Adipocyte (in vitro differentiated cells): ENCODE data around the gene TENM4.

Experiments
- DNase-seq: peaks from one replicate; pipeline ENCODE4 v3.0.0-alpha.2; 2015; ENCODE audit warnings: low read depth
- H3K27me3 ChIP-seq: replicated peaks from 2 replicates; pipeline ENCODE4 v1.7.0; 2013; ENCODE audit warnings: mild to moderate bottlenecking, low read length, moderate library complexity; ENCODE audit not compliant: control insufficient read depth, insufficient read depth
- H3K36me3 ChIP-seq: 2 replicates; pipeline ENCODE4 v1.7.0; 2013; ENCODE audit warnings: low read length, mild to moderate bottlenecking, moderate library complexity; ENCODE audit not compliant: control insufficient read depth, insufficient read depth, severe bottlenecking
- H3K4me1 ChIP-seq: 2 replicates; pipeline ENCODE4 v1.7.0; 2013; ENCODE audit warnings: mild to moderate bottlenecking, low read length, moderate library complexity; ENCODE audit not compliant: control insufficient read depth, insufficient read depth
- H3K4me3 ChIP-seq: 2 replicates; pipeline ENCODE4 v1.7.0; 2013; ENCODE audit warnings: mild to moderate bottlenecking, low read length, moderate library complexity
- H3K9ac ChIP-seq: 2 replicates; pipeline ENCODE4 v1.7.0; 2013; ENCODE audit warnings: mild to moderate bottlenecking, low read length, moderate library complexity
- H3K9me3 ChIP-seq: 2 replicates; pipeline ENCODE4 v1.7.0; 2013; ENCODE audit warnings: mild to moderate bottlenecking, low read length, moderate library complexity; ENCODE audit not compliant: control insufficient read depth

TENM4 gene

GRCh38 chr11:79342236-79342635 is 98.6 kb downstream of the TENM4 start:
- Histone ChIP-seq H3K4me1 (no peaks in the 10 kb centered on the region), H3K36me3 (no peaks in the 10 kb centered on the region), H3K9me3 (no peaks in the 10 kb centered on the region), H3K9ac (no peak overlapping the region), H3K4me3 (no peak overlapping the region), H3K27me3 (no peaks in the 10 kb centered on the region)
- no peak for DNase-seq

- no peaks in the 10 kb centered on the region for H3K27me3 ChIP-seq
- no peak overlapping the region for H3K9ac ChIP-seq
- H3K4me1 ChIP-seq = no peaks in the 10 kb centered on the region
- no peak for DNase-seq
- no peaks in the 10 kb centered on the region for H3K9me3 ChIP-seq
- no peaks in the 10 kb centered on the region for H3K36me3 ChIP-seq
- no peak overlapping the region for H3K4me3 ChIP-seq
These were observed 100.3 kb downstream of the TENM4 start for GRCh38 chr11:79340535-79340934.

- no peak overlapping the region for H3K9ac ChIP-seq
- DNase-seq = peak; percentile 9
- no peaks in the 10 kb centered on the region for H3K9me3 ChIP-seq
- no peaks in the 10 kb centered on the region for H3K4me1 ChIP-seq
- H3K36me3 ChIP-seq = no peaks in the 10 kb centered on the region
- H3K4me3 ChIP-seq = no peak overlapping the region
- no peaks in the 10 kb centered on the region for H3K27me3 ChIP-seq
These were observed 103.9 kb downstream of the TENM4 start for GRCh38 chr11:79336797-79337517.

GRCh38 chr11:79335681-79336080 is 105.1 kb downstream of the TENM4 start:
- DNase-seq = no peak
- no peak overlapping the region for H3K9ac ChIP-seq
- no peaks in the 10 kb centered on the region for H3K27me3 ChIP-seq
- H3K4me1 ChIP-seq = no peaks in the 10 kb centered on the region
- no peaks in the 10 kb centered on the region for H3K9me3 ChIP-seq
- H3K4me3 ChIP-seq = no peak overlapping the region
- no peaks in the 10 kb centered on the region for H3K36me3 ChIP-seq

- Histone ChIP-seq H3K4me1 (no peaks in the 10 kb centered on the region), H3K9me3 (no peaks in the 10 kb centered on the region), H3K36me3 (peaks cover under 1% of the 10 kb centered on the region), H3K27me3 (no peaks in the 10 kb centered on the region), H3K9ac (no peak overlapping the region), H3K4me3 (no peak overlapping the region)
- no peak for DNase-seq
These were observed 107.5 kb downstream of the TENM4 start for GRCh38 chr11:79333355-79333754.

GRCh38 chr11:79332017-79332416 is 108.8 kb downstream of the TENM4 start:
- DNase-seq = no peak
- Histone ChIP-seq H3K36me3 (peaks cover 4% of the 10 kb centered on the region), H3K9ac (no peak overlapping the region), H3K27me3 (no peaks in the 10 kb centered on the region), H3K4me3 (no peak overlapping the region), H3K4me1 (no peaks in the 10 kb centered on the region), H3K9me3 (no peaks in the 10 kb centered on the region)

- no peaks in the 10 kb centered on the region for H3K9me3 ChIP-seq
- H3K4me3 ChIP-seq = no peak overlapping the region
- peaks cover 4% of the 10 kb centered on the region for H3K36me3 ChIP-seq
- H3K9ac ChIP-seq = no peak overlapping the region
- H3K4me1 ChIP-seq = no peaks in the 10 kb centered on the region
- H3K27me3 ChIP-seq = no peaks in the 10 kb centered on the region
- no peak for DNase-seq
These were observed 109.5 kb downstream of the TENM4 start for GRCh38 chr11:79331203-79331901.

- H3K9ac ChIP-seq = no peak overlapping the region
- DNase-seq = peak; percentile 2
These were observed 110.2 kb downstream of the TENM4 start for GRCh38 chr11:79330651-79331050.

GRCh38 chr11:79329561-79329960 is 111.3 kb downstream of the TENM4 start:
- Histone ChIP-seq H3K4me3 (no peak overlapping the region), H3K9ac (no peak overlapping the region), H3K9me3 (no peaks in the 10 kb centered on the region), H3K4me1 (peaks cover 7% of the 10 kb centered on the region), H3K27me3 (no peaks in the 10 kb centered on the region), H3K36me3 (peaks cover 4% of the 10 kb centered on the region)
- no peak for DNase-seq

More at GRCh38 chr11:79330651-79331050, 110.2 kb downstream of the TENM4 start:
- no peaks in the 10 kb centered on the region for H3K27me3 ChIP-seq
- H3K9me3 ChIP-seq = no peaks in the 10 kb centered on the region
- H3K4me3 ChIP-seq = no peak overlapping the region
- peaks cover 7% of the 10 kb centered on the region for H3K4me1 ChIP-seq
- peaks cover 4% of the 10 kb centered on the region for H3K36me3 ChIP-seq

GRCh38 chr11:79328402-79328801 is 112.4 kb downstream of the TENM4 start:
- Histone ChIP-seq H3K4me3 (no peak overlapping the region), H3K4me1 (peaks cover 7% of the 10 kb centered on the region), H3K36me3 (peaks cover 4% of the 10 kb centered on the region), H3K9ac (no peak overlapping the region), H3K9me3 (no peaks in the 10 kb centered on the region), H3K27me3 (no peaks in the 10 kb centered on the region)
- no peak for DNase-seq

- Histone ChIP-seq H3K4me1 (peaks cover 7% of the 10 kb centered on the region), H3K27me3 (no peaks in the 10 kb centered on the region), H3K4me3 (no peak overlapping the region)
These were observed 115.0 kb downstream of the TENM4 start for GRCh38 chr11:79325851-79326250.

More at GRCh38 chr11:79325851-79326250, 115.0 kb downstream of the TENM4 start:
- H3K9me3 ChIP-seq = no peaks in the 10 kb centered on the region
- no peak overlapping the region for H3K9ac ChIP-seq
- DNase-seq = no peak
- peaks cover 4% of the 10 kb centered on the region for H3K36me3 ChIP-seq
